Neural progenitor cell (in vitro differentiated cells): ENCODE results near the gene PHETA1. TPM values are rescaled to one million over a fixed set of nuclear protein-coding genes. Genes with fewer than 3 reads are reported as not detected.

Source experiments
- DNase-seq: peaks from one replicate; pipeline ENCODE4 v3.0.0-alpha.2; 2016; ENCODE audit warnings: low spot score
- H2AFZ ChIP-seq: fragments of 200-600 bp; sonication (generic); replicated peaks from 2 replicates; pipeline ENCODE4 v1.6.1; 2016; ENCODE audit warnings: antibody characterized with exemption
- H3F3A ChIP-seq: fragments of 200-600 bp; sonication (generic); 2 replicates; pipeline ENCODE4 v1.6.1; 2016; ENCODE audit warnings: antibody characterized with exemption, low read depth
- H3K27ac ChIP-seq: fragments of 200-600 bp; sonication (generic); 2 replicates; pipeline ENCODE4 v1.5.1; 2016; ENCODE audit warnings: mild to moderate bottlenecking
- H3K27me3 ChIP-seq: fragments of 200-600 bp; sonication (generic); 2 replicates; pipeline ENCODE4 v1.6.1; 2016; ENCODE audit warnings: mild to moderate bottlenecking, moderate library complexity
- H3K36me3 ChIP-seq: fragments of 200-600 bp; sonication (generic); 2 replicates; pipeline ENCODE4 v1.5.1; 2016
- H3K4me1 ChIP-seq: fragments of 200-600 bp; sonication (generic); 2 replicates; pipeline ENCODE4 v1.6.1; 2016; ENCODE audit warnings: mixed run types
- H3K4me2 ChIP-seq: fragments of 200-600 bp; sonication (generic); 2 replicates; pipeline ENCODE4 v1.6.1; 2016
- H3K4me3 ChIP-seq: fragments of 200-600 bp; sonication (generic); 2 replicates; pipeline ENCODE4 v1.5.1; 2016
- H3K79me2 ChIP-seq: fragments of 200-600 bp; sonication (generic); 2 replicates; pipeline ENCODE4 v1.6.1; 2016; ENCODE audit warnings: low read depth
- H3K9ac ChIP-seq: fragments of 200-600 bp; sonication (generic); 2 replicates; pipeline ENCODE4 v1.6.1; 2016
- H3K9me3 ChIP-seq: fragments of 200-600 bp; sonication (generic); 2 replicates; pipeline ENCODE4 v1.5.1; 2016; ENCODE audit warnings: low read depth
- H4K20me1 ChIP-seq: fragments of 200-600 bp; sonication (generic); 2 replicates; pipeline ENCODE4 v1.6.1; 2016; ENCODE audit warnings: low read depth
- H3K27ac Mint-ChIP-seq: 3 replicates; pipeline ENCODE4 v1.8.0; 2021; ENCODE audit warnings: mixed read lengths
- H3K27me3 Mint-ChIP-seq: 2 replicates; pipeline ENCODE4 v1.8.0; 2022; ENCODE audit warnings: low read depth, mild to moderate bottlenecking, inconsistent platforms, moderate library complexity, mixed read lengths; ENCODE audit not compliant: insufficient read depth
- H3K36me3 Mint-ChIP-seq: 3 replicates; pipeline ENCODE4 v1.8.0; 2021; ENCODE audit warnings: mixed read lengths
- H3K4me1 Mint-ChIP-seq: 3 replicates; pipeline ENCODE4 v1.8.0; 2021; ENCODE audit warnings: mixed read lengths
- H3K4me3 Mint-ChIP-seq: 3 replicates; pipeline ENCODE4 v1.8.0; 2021; ENCODE audit warnings: mild to moderate bottlenecking, moderate library complexity, mixed read lengths
- H3K9me3 Mint-ChIP-seq: 3 replicates; pipeline ENCODE4 v1.8.0; 2020; ENCODE audit warnings: mixed read lengths
- CTCF ChIP-seq: fragments of 200-600 bp; sonication (generic); IDR thresholded peaks from 2 replicates; pipeline ENCODE4 v1.5.1; 2017; ENCODE audit warnings: antibody characterized with exemption, mild to moderate bottlenecking
- EZH2 ChIP-seq: fragments of 200-600 bp; sonication (generic); IDR thresholded peaks from 2 replicates; pipeline ENCODE4 v1.6.1; 2017; ENCODE audit warnings: antibody characterized with exemption, mild to moderate bottlenecking, moderate library complexity
- EZH2phosphoT487 ChIP-seq: fragments of 200-600 bp; sonication (generic); IDR thresholded peaks from 2 replicates; pipeline ENCODE4 v1.6.1; 2017; ENCODE audit warnings: antibody characterized with exemption
- small RNA-seq: library from RNA; depleted of rRNA; stranded (forward); fragments of <200 nt; gene quantifications from one replicate; pipeline ENCODE3, GENCODE V24; 2015
- total RNA-seq: library from RNA; depleted of rRNA; stranded (reverse); fragments of >200 nt; gene quantifications from 2 replicates; pipeline ENCODE4 v1.2.3, GENCODE V29; 2015; ENCODE audit warnings: low replicate concordance

PHETA1 gene
- total RNA-seq, 1 donor from 2014 or later: 1.5 TPM

- Histone ChIP-seq H3K4me1 (no peaks in the 10 kb centered on the region), H3K27me3 (no peaks in the 10 kb centered on the region), H4K20me1 (no peaks in the 10 kb centered on the region), H3K79me2 (no peaks in the 10 kb centered on the region), H3K9ac (no peak overlapping the region), H3K27ac (no peak overlapping the region), H3K36me3 (no peaks in the 10 kb centered on the region), H3K4me3 (no peak overlapping the region), H3K9me3 (no peaks in the 10 kb centered on the region), H3F3A (no peaks in the 10 kb centered on the region), H3K4me2 (no peak overlapping the region), H2AFZ (no peak overlapping the region)
- TF ChIP-seq CTCF: no peak
- Mint-ChIP-seq H3K4me1 (peaks cover 2% of the 10 kb centered on the region), H3K27ac (no peak overlapping the region), H3K36me3 (no peaks in the 10 kb centered on the region), H3K9me3 (no peaks in the 10 kb centered on the region), H3K27me3 (peaks cover 4% of the 10 kb centered on the region), H3K4me3 (no peak overlapping the region)
- no peak for DNase-seq
Observed at GRCh38 chr12:111312708-111313107, 56.2 kb downstream of the PHETA1 start.

GRCh38 chr12:111312016-111312415, 56.9 kb downstream of the PHETA1 start:
- no peaks in the 10 kb centered on the region for H3K36me3 Mint-ChIP-seq
- H3K9me3 ChIP-seq: no peaks in the 10 kb centered on the region
- H3K36me3 ChIP-seq: no peaks in the 10 kb centered on the region
- H3K27me3 Mint-ChIP-seq: peaks cover 4% of the 10 kb centered on the region
- no peak overlapping the region for H3K4me3 Mint-ChIP-seq
- no peaks in the 10 kb centered on the region for H3K79me2 ChIP-seq
- peaks cover 2% of the 10 kb centered on the region for H3K4me1 Mint-ChIP-seq
- H4K20me1 ChIP-seq: no peaks in the 10 kb centered on the region
- no peak overlapping the region for H2AFZ ChIP-seq
- no peak for DNase-seq
- no peaks in the 10 kb centered on the region for H3F3A ChIP-seq
- no peak overlapping the region for H3K4me3 ChIP-seq
- no peaks in the 10 kb centered on the region for H3K4me1 ChIP-seq
- peak overlapping the region; percentile 29 for H3K27ac Mint-ChIP-seq
- TF ChIP-seq CTCF: no peak
- no peak for TF ChIP-seq EZH2
- TF ChIP-seq EZH2phosphoT487: no peak
- H3K9ac ChIP-seq: no peak overlapping the region
- no peaks in the 10 kb centered on the region for H3K9me3 Mint-ChIP-seq
- H3K4me2 ChIP-seq: no peak overlapping the region
- H3K27ac ChIP-seq: no peak overlapping the region
- no peaks in the 10 kb centered on the region for H3K27me3 ChIP-seq

GRCh38 chr12:111311011-111311410, 57.9 kb downstream of the PHETA1 start:
- DNase-seq: no peak
- Histone ChIP-seq H3K27me3 (no peaks in the 10 kb centered on the region), H3F3A (no peaks in the 10 kb centered on the region), H3K9ac (no peak overlapping the region), H3K79me2 (no peaks in the 10 kb centered on the region), H4K20me1 (no peaks in the 10 kb centered on the region), H3K4me3 (no peak overlapping the region), H3K27ac (no peak overlapping the region), H3K9me3 (no peaks in the 10 kb centered on the region), H2AFZ (no peak overlapping the region), H3K4me1 (no peaks in the 10 kb centered on the region), H3K4me2 (no peak overlapping the region), H3K36me3 (no peaks in the 10 kb centered on the region)
- Mint-ChIP-seq H3K27ac (peak overlapping the region; percentile 79), H3K27me3 (peaks cover 4% of the 10 kb centered on the region), H3K4me3 (no peak overlapping the region), H3K36me3 (no peaks in the 10 kb centered on the region), H3K4me1 (peaks cover 2% of the 10 kb centered on the region), H3K9me3 (no peaks in the 10 kb centered on the region)
- TF ChIP-seq EZH2 (no peak), CTCF (no peak), EZH2phosphoT487 (no peak)

Small RNA genes lying within 50 kb of the gene (small RNA-seq; reads per million reads assigned to genes)
- gene RNA5SP373: not detected

Other genes starting within 250 kb of the PHETA1 start
- gene SH2B3, start 36.8 kb upstream of the PHETA1 start, total RNA-seq: 2.8 and 5.7 TPM in 2 replicates
- gene ATXN2, start 230.2 kb upstream of the PHETA1 start, total RNA-seq: 24.0 and 34.2 TPM in 2 replicates